Measurements from ENCODE around the gene MCM10. TPM values are rescaled to one million over a fixed set of nuclear protein-coding genes. Genes with fewer than 3 reads are reported as not detected.

MCM10 gene
- total RNA-seq, 4 donors from 2014 or later, result 0.41 to 0.75 (median 0.62) TPM

GRCh38 chr10:13222151-13222550 is 60.8 kb downstream of the MCM10 start:
- intact Hi-C loops (cut with DNase I; ENCODE audit: low total_unique reads), result no loop called here
- in situ Hi-C loops (cut with MboI; ENCODE audit: low pct_ligation_motif_present in 1 of 4, low pct_unique_long_range_greater_than_20kb in 1 of 4, low sequenced_read_pairs in 3 of 4), result no loop called here
- Histone ChIP-seq H3K27ac (no peak overlapping the region), H3K4me1 (no peaks in the 10 kb centered on the region), H3K36me3 (no peaks in the 10 kb centered on the region), H3K4me3 (no peak overlapping the region), H3K27me3 (no peaks in the 10 kb centered on the region), H3K9me3 (no peaks in the 10 kb centered on the region)
- DNase-seq, result no peak
- TF ChIP-seq POLR2AphosphoS5 (IDR thresholded peaks at IDR 0.05) (no peak), CTCF (IDR thresholded peaks at IDR 0.05) (no peak), EP300 (IDR thresholded peaks at IDR 0.05; ENCODE audit: low read depth) (no peak), POLR2A (IDR thresholded peaks at IDR 0.05) (no peak)
- WGBS, 2 donors (ENCODE audit: low coverage in 1 of 2), result 88 to 90% methylated on average over 1 to 6 of the region's 6 CpGs

GRCh38 chr10:13222566-13222965 is 61.2 kb downstream of the MCM10 start:
- no peak overlapping the region for H3K4me3 ChIP-seq
- DNase-seq, result no peak
- no peaks in the 10 kb centered on the region for H3K36me3 ChIP-seq
- intact Hi-C loops (cut with DNase I; ENCODE audit: low total_unique reads) (no loop called here), in situ Hi-C loops (cut with MboI; ENCODE audit: low pct_ligation_motif_present in 1 of 4, low pct_unique_long_range_greater_than_20kb in 1 of 4, low sequenced_read_pairs in 3 of 4) (no loop called here)
- H3K4me1 ChIP-seq, result no peaks in the 10 kb centered on the region
- no peaks in the 10 kb centered on the region for H3K9me3 ChIP-seq
- 95 to 100% methylated on average over 3 to 7 of the region's 7 CpGs for WGBS, 2 donors (ENCODE audit: low coverage in 1 of 2)
- no peaks in the 10 kb centered on the region for H3K27me3 ChIP-seq
- TF ChIP-seq POLR2A (IDR thresholded peaks at IDR 0.05) (no peak), EP300 (IDR thresholded peaks at IDR 0.05; ENCODE audit: low read depth) (no peak), CTCF (IDR thresholded peaks at IDR 0.05) (no peak), POLR2AphosphoS5 (IDR thresholded peaks at IDR 0.05) (no peak)
- H3K27ac ChIP-seq, result no peak overlapping the region

GRCh38 chr10:13223241-13223640 is 61.9 kb downstream of the MCM10 start:
- in situ Hi-C loops (cut with MboI; ENCODE audit: low pct_ligation_motif_present in 1 of 4, low pct_unique_long_range_greater_than_20kb in 1 of 4, low sequenced_read_pairs in 3 of 4), result no loop called here
- TF ChIP-seq POLR2AphosphoS5 (IDR thresholded peaks at IDR 0.05) (no peak), POLR2A (IDR thresholded peaks at IDR 0.05) (no peak), CTCF (IDR thresholded peaks at IDR 0.05) (no peak), EP300 (IDR thresholded peaks at IDR 0.05; ENCODE audit: low read depth) (no peak)
- H3K4me1 ChIP-seq, result no peaks in the 10 kb centered on the region
- H3K27ac ChIP-seq, result no peak overlapping the region
- H3K36me3 ChIP-seq, result no peaks in the 10 kb centered on the region
- no peak for DNase-seq
- no peaks in the 10 kb centered on the region for H3K27me3 ChIP-seq
- WGBS, 2 donors (ENCODE audit: low coverage in 1 of 2), result 80 to 93% methylated on average over 9 of the region's 9 CpGs
- H3K9me3 ChIP-seq, result no peaks in the 10 kb centered on the region
- intact Hi-C loops (cut with DNase I; ENCODE audit: low total_unique reads), result no loop called here
- H3K4me3 ChIP-seq, result no peak overlapping the region

- no peaks in the 10 kb centered on the region for H3K27me3 ChIP-seq
- DNase-seq, result no peak
- in situ Hi-C loops (cut with MboI; ENCODE audit: low pct_ligation_motif_present in 1 of 4, low pct_unique_long_range_greater_than_20kb in 1 of 4, low sequenced_read_pairs in 3 of 4), result no loop called here
- no peaks in the 10 kb centered on the region for H3K36me3 ChIP-seq
- TF ChIP-seq CTCF (IDR thresholded peaks at IDR 0.05) (no peak), EP300 (IDR thresholded peaks at IDR 0.05; ENCODE audit: low read depth) (no peak), POLR2AphosphoS5 (IDR thresholded peaks at IDR 0.05) (no peak), POLR2A (IDR thresholded peaks at IDR 0.05) (no peak)
- WGBS, 2 donors (ENCODE audit: low coverage in 1 of 2), result 84 to 85% methylated on average over 4 to 11 of the region's 11 CpGs
- H3K9me3 ChIP-seq, result no peaks in the 10 kb centered on the region
- H3K4me1 ChIP-seq, result no peaks in the 10 kb centered on the region
- intact Hi-C loops (cut with DNase I; ENCODE audit: low total_unique reads), result no loop called here
- H3K4me3 ChIP-seq, result no peak overlapping the region
- no peak overlapping the region for H3K27ac ChIP-seq
These were observed 63.0 kb downstream of the MCM10 start for GRCh38 chr10:13224210-13224995.
